HG02798 (cell line): ENCODE results near the gene FHAD1.

Experiments
- ATAC-seq: cut with Tn5 transposase; IDR thresholded peaks from one replicate; pipeline ENCODE4 v1.9.1; 2021; ENCODE audit warnings: mild to moderate bottlenecking; ENCODE audit not compliant: unreplicated experiment, poor library complexity

Gene FHAD1

GRCh38 chr1:15341634-15342407 is 94.8 kb downstream of the FHAD1 start:
- ATAC-seq, result no peak

GRCh38 chr1:15342408-15342967 is 95.5 kb downstream of the FHAD1 start:
- ATAC-seq, result no peak

GRCh38 chr1:15343099-15343498 is 96.1 kb downstream of the FHAD1 start:
- ATAC-seq, result no peak

- ATAC-seq, result no peak
Observed at GRCh38 chr1:15343729-15344128, 96.7 kb downstream of the FHAD1 start.

GRCh38 chr1:15344380-15344779 is 97.4 kb downstream of the FHAD1 start:
- ATAC-seq, result no peak

- ATAC-seq, result no peak
Observed at GRCh38 chr1:15344800-15345704, 98.0 kb downstream of the FHAD1 start.

GRCh38 chr1:15345705-15346345 is 98.8 kb downstream of the FHAD1 start:
- ATAC-seq, result peak; percentile 66

GRCh38 chr1:15346346-15347030 is 99.5 kb downstream of the FHAD1 start:
- ATAC-seq, result no peak

- ATAC-seq, result no peak
Observed at GRCh38 chr1:15347182-15347581, 100.2 kb downstream of the FHAD1 start.

- no peak for ATAC-seq
Observed at GRCh38 chr1:15348648-15349047, 101.6 kb downstream of the FHAD1 start.

- no peak for ATAC-seq
Observed at GRCh38 chr1:15349133-15349532, 102.1 kb downstream of the FHAD1 start.

- no peak for ATAC-seq
Observed at GRCh38 chr1:15350151-15350550, 103.1 kb downstream of the FHAD1 start.

GRCh38 chr1:15350551-15351200 is 103.7 kb downstream of the FHAD1 start:
- no peak for ATAC-seq

GRCh38 chr1:15351310-15351709 is 104.3 kb downstream of the FHAD1 start:
- no peak for ATAC-seq

GRCh38 chr1:15352128-15352957 is 105.3 kb downstream of the FHAD1 start:
- no peak for ATAC-seq

GRCh38 chr1:15353839-15354579 is 107.0 kb downstream of the FHAD1 start:
- ATAC-seq, result no peak

- ATAC-seq, result no peak
Observed at GRCh38 chr1:15354580-15354965, 107.5 kb downstream of the FHAD1 start.
